Stimulated activated naive CD8-positive, alpha-beta T cell treated with anti-CD3 and anti-CD28 coated beads, Interleukin-15, amount 100 ng/mL, for 72 hours (primary cell): ENCODE results near the gene CLASRP.
"Not testable (repeated sequence)": the region's sequence is repeated elsewhere in the genome, so short reads cannot be mapped to it uniquely, and the experiment has no call there.

Source experiments
- ATAC-seq: fragments of 150-1000 bp; cut with Tn5 transposase; 2 replicates; pipeline ENCODE4 v1.10.0; 2021; ENCODE audit warnings: mild to moderate bottlenecking, moderate library complexity
- DNase-seq, 2 donors: peaks; one replicate each; pipeline ENCODE4 v3.0.0; 2021 to 2022
- H3K27ac Mint-ChIP-seq, 2 donors: one replicate each; pipeline ENCODE4 v1.8.0; 2022; ENCODE audit warnings: mild to moderate bottlenecking in 2 of 2, mixed read lengths in 2 of 2, moderate library complexity in 2 of 2
- H3K27me3 Mint-ChIP-seq: one replicate; pipeline ENCODE4 v1.8.0; 2022; ENCODE audit warnings: mixed read lengths
- H3K4me1 Mint-ChIP-seq: one replicate; pipeline ENCODE4 v1.8.0; 2022; ENCODE audit warnings: mild to moderate bottlenecking, mixed read lengths
- H3K4me3 Mint-ChIP-seq, 2 donors: one replicate each; pipeline ENCODE4 v1.8.0; 2022; ENCODE audit warnings: mild to moderate bottlenecking in 2 of 2, mixed read lengths in 2 of 2, moderate library complexity in 1 of 2
- H3K9me3 Mint-ChIP-seq, 2 donors: one replicate each; pipeline ENCODE4 v1.8.0; 2022; ENCODE audit warnings: mixed read lengths in 2 of 2

Gene CLASRP

DNA sequence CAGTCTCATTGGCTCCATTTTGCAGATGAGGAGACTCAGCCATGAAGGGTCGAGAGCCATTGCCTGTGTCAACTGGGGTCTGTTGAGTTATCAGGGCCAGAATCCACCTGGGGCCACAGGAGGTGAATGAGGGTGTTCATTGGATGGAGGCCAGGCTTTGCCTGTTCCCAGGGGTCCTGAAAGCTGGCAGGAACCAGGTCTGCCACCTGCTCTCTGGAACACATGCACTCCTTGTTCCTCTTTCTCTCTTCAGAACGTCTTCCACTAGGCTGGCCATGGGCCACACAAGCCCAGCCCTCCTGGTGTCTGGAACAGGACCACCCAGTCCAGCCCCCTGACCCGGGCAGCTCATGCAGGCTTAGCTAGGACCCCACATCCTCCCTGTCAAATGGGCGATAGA is 75.3 kb downstream of the CLASRP start:
- no peak overlapping the region for H3K4me3 Mint-ChIP-seq
- DNase-seq (no peak), ATAC-seq (no peak)
- no peaks in the 10 kb centered on the region for H3K9me3 Mint-ChIP-seq
- H3K27me3 Mint-ChIP-seq = no peaks in the 10 kb centered on the region
- H3K4me1 Mint-ChIP-seq = peaks cover 97% of the 10 kb centered on the region
- no peak overlapping the region for H3K27ac Mint-ChIP-seq

DNA sequence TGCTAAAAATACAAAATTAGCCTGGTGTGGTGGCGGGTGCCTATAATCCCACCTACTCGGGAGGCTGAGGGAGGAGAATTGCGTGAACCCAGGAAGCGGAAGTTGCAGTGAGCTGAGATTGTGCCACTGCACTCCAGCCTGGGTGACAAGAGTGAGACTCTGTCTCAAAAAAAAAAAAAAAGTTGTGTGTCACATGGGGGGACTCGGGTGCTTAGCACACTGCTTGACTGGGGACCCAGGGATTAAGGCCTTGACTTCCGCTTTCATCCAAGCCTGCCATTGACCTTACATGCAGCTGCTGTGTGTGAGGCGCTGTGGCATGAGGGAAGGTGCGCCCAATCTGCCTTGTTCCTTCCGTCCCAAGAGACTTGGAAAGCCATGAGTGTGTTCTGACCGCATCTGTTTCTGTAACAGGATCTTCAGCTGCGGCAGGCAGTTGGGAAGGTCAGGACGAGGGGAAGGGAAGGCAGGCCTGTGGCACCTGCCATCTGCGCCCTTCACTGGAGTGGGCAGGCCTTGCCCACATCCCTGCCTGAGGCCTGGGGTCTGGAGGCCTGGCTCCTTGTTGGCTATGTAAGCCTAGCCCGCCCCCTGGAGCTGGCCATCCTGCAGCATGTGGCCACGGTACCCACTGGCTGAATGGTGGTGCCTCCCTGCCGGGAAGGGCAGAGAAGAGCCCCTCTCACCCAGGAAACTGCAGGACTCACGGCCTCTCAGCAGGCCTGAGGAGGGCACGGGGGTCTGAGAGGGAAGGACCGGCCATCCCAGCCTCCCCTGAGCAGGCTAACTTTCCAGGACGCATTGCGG is 77.2 kb downstream of the CLASRP start:
- no peaks in the 10 kb centered on the region for H3K9me3 Mint-ChIP-seq
- H3K27me3 Mint-ChIP-seq = no peaks in the 10 kb centered on the region
- ATAC-seq (no peak), DNase-seq (no peak)
- peaks cover 97% of the 10 kb centered on the region for H3K4me1 Mint-ChIP-seq
- H3K4me3 Mint-ChIP-seq = peak overlapping the region in 1 of 2 donors; percentile 82
- no peak overlapping the region for H3K27ac Mint-ChIP-seq

DNA sequence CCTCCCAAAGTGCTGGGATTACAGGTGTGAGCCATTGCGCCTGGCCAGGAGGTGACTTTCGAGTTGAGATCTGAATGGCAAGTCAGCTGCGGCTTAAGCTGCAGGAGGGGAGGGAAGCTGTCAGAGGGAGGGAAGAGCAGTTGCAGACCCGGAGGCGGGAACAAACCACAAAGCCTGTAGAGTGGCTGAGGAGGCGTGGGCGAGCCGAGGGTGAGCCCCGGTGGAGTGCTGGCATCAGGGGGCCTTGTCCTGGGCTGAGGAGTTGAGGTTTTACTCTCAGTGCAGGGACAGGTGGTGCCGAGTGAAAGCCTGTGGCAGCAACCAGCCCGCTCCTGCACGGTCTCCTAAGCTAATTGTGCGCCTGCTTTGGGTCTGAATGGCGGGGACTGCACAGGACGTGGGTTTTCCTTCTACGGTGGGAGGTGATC is 78.3 kb downstream of the CLASRP start:
- no peaks in the 10 kb centered on the region for H3K27me3 Mint-ChIP-seq
- H3K4me3 Mint-ChIP-seq = peak overlapping the region; percentile 13 to 82
- no peaks in the 10 kb centered on the region for H3K9me3 Mint-ChIP-seq
- ATAC-seq (peak; percentile 84), DNase-seq (peak; percentile 62 to 78)
- peaks cover 97% of the 10 kb centered on the region for H3K4me1 Mint-ChIP-seq
- H3K27ac Mint-ChIP-seq = peak overlapping the region in 1 of 2 donors; percentile 51

DNA sequence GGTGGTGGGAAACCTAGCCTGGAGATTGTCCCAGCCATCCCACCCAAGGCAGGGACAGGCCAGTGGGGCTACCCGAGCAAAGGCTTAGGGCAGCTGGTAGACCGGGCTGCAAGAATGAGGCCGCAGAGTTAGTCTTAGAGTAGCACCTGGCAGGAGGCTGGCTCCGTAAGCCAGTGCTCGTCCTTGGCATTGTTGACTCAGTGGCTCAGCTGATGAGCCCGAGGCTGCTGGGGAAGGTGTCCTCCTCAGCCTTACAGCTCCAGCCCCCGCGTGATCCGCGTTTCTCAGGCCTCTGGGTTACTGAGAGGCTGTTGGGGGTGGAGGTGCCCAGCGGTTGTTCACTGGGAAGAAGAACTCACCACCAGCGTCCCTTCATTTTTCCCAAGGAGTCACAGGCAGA is 78.8 kb downstream of the CLASRP start:
- no peaks in the 10 kb centered on the region for H3K9me3 Mint-ChIP-seq
- ATAC-seq (no peak), DNase-seq (no peak)
- H3K4me1 Mint-ChIP-seq = peaks cover 97% of the 10 kb centered on the region
- H3K4me3 Mint-ChIP-seq = peak overlapping the region in 1 of 2 donors; percentile 82
- H3K27me3 Mint-ChIP-seq = no peaks in the 10 kb centered on the region
- no peak overlapping the region for H3K27ac Mint-ChIP-seq

DNA sequence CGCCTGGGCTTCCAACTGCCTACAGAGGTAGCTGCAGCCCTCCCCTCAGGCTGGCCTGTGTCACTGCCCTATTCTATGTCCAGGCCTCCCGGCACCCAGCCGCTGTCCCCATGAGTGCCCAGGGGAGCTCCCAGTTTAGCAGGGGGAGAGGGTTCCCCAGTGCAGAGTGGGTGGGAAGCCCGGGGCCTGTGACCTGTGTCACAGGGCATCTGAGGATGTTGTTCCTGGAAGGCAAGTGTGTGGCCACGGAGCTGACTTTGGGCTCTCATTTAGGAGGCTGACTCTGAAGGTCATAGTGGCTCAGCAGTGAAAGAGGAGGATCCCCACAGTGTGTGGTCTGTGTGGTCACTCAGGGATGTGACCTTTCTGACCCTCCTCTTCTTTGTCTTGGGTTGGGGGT is 79.3 kb downstream of the CLASRP start:
- no peaks in the 10 kb centered on the region for H3K9me3 Mint-ChIP-seq
- H3K4me1 Mint-ChIP-seq = peaks cover 98% of the 10 kb centered on the region
- no peak overlapping the region for H3K27ac Mint-ChIP-seq
- H3K4me3 Mint-ChIP-seq = peak overlapping the region in 1 of 2 donors; percentile 82
- ATAC-seq = no peak
- no peak for DNase-seq
- H3K27me3 Mint-ChIP-seq = no peaks in the 10 kb centered on the region

DNA sequence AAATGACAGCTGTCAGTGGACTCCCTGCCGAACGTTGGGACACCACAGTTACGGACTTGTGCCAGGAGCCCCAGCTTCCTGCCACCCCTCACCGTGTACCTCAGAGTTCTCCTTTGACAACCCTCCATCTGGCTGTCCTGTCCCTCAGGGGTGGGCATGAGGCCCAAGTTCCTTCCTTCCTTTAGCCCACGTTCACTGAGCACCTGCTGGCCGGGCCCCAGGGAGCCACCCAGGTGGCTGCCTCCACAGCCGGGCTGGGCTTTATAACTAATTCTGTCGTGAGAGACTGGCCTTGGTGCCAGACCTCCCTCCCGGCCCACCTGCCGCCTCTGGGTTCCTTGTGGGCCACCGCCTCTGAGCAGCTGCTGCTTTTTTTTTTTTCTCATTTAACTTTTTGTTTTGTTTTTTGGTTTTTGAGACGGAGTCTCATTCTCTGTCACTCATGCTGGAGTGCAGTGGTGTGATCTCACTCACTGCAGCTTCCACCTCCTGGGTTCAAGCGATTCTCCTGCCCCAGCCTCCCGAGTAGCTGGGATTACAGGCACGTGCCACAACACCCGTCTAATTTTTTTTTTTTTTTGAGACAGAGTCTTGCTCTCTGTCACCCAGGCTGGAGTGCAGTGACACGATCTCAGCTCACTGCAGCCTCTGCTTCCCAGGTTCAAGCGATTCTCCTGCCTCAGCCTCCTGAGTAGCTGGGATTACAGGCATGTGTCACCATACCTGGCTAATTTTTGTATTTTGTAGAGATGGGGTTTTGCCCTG is 79.9 kb downstream of the CLASRP start:
- Mint-ChIP-seq H3K27ac (peak overlapping the region; percentile 23 to 28), H3K4me3 (peak overlapping the region; percentile 16 to 82), H3K4me1 (peaks cover 99% of the 10 kb centered on the region)
- not testable (repeated sequence) for ATAC-seq, DNase-seq, H3K9me3 Mint-ChIP-seq, H3K27me3 Mint-ChIP-seq

DNA sequence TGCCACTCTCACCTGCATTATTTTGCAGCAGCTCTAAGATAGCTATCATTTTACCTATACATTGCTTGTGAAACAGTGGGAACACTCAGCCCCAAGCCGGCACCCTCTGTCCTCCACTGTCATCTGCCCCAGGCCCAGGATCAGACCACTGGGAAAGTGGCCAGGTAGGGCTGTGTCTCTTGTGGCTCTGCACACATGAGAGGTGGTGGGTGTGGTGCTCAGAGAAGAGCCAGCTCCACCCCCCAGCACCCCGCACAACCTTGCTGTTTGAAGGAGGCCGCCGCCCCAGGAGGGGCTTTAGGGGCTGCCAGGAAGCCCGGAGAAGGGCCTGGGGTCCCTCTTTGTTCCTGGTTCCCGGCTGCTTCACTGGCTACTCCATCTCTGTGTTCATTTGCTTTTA is 80.7 kb downstream of the CLASRP start:
- Mint-ChIP-seq H3K4me1 (peaks cover 97% of the 10 kb centered on the region), H3K9me3 (no peaks in the 10 kb centered on the region), H3K4me3 (peak overlapping the region in 1 of 2 donors; percentile 82), H3K27ac (no peak overlapping the region), H3K27me3 (no peaks in the 10 kb centered on the region)
- ATAC-seq (no peak), DNase-seq (no peak)
